SW 1271 (cell line): ENCODE measurements around the gene IMPDH2.

Experiments used
- DNase-seq, 2 experiments: peaks; one replicate each; lab custom pipeline; 2025; lab: John Stamatoyannopoulos, UW

Gene IMPDH2

DNA sequence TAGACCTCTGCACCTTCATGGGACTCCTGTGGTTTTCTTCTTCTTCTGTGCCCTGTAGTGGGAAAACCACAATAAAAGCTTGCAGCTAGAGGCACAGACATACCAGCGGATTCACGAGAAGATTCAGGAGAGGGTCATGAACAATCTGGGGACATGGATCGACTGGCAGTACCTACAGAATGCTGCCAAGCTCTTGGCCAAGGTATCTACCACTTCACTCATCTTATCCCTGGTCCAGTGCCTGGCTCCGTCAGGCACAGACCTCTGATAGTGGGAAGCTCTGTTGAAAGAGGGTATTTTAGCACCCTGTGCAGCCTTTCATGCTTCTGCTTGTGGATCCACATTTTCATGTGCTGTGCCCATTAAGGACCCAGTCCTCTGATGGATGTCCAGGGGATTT, 48.9 kb downstream of the IMPDH2 start:
- DNase-seq = no peak

DNA sequence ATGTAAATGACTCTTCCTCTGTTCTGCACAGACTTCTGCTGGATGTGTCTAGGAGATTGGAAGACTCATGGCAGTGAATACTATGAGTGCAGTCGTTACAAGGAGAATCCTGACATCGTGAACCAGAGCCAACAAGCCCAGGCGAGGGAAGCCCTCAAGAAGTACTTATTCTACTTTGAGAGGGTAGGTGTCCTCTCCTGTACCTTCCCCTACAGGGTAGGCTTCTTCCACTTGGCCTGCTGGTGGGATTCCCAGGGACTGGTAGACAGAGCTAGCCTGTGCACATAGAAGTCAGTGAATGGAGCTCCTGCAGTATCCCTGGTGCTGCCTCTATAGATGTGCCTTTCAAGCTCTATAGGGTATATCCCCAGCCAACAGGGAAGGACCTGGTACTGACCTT, 49.7 kb downstream of the IMPDH2 start:
- DNase-seq = no peak
